HepG2 (cell line): ENCODE results near the gene DPM1. TPM values are rescaled to one million over a fixed set of nuclear protein-coding genes. Genes with fewer than 3 reads are reported as not detected.

Experiments used
- HNRNPH1 ChIP-seq: fragments of 200-400 bp; formaldehyde crosslinking; optimal IDR thresholded peaks from 2 replicates; pipeline ENCODE3; 2017; ENCODE audit warnings: mild to moderate bottlenecking, low read depth, low read length
- KDM4B ChIP-seq: sonication (generic); formaldehyde crosslinking; IDR thresholded peaks from 2 replicates; pipeline ENCODE4 v1.4.0; 2020; ENCODE audit warnings: missing genetic modification reagents
- MIXL1 ChIP-seq: IDR thresholded peaks from 2 replicates; pipeline ENCODE4 v1.6.1; 2016
- MYC ChIP-seq: sonication (generic); formaldehyde crosslinking; IDR thresholded peaks from 2 replicates; pipeline ENCODE4 v1.9.0; 2021; ENCODE audit warnings: missing genetic modification reagents, borderline replicate concordance
- POGZ ChIP-seq: sonication (generic); formaldehyde crosslinking; IDR thresholded peaks from 2 replicates; pipeline ENCODE4 v1.4.0; 2020; ENCODE audit warnings: mild to moderate bottlenecking, missing genetic modification reagents
- POLR2A ChIP-seq, 2 experiments: IDR thresholded peaks; 2 replicates each; pipeline ENCODE4 v1.6.1; 2011; ENCODE audit warnings: low read depth in 2 of 2, low read length in 2 of 2, mild to moderate bottlenecking in 1 of 2, moderate library complexity in 1 of 2; ENCODE audit not compliant: insufficient read depth in 1 of 2
- SATB2 ChIP-seq: sonication (generic); formaldehyde crosslinking; IDR thresholded peaks from 2 replicates; pipeline ENCODE4 v1.5.0; 2020; ENCODE audit warnings: missing genetic modification reagents
- SETDB1 ChIP-seq: sonication (generic); formaldehyde crosslinking; IDR thresholded peaks from 2 replicates; pipeline ENCODE4 v1.5.1; 2020; ENCODE audit warnings: missing genetic modification reagents, mild to moderate bottlenecking, borderline replicate concordance
- SMARCE1 ChIP-seq: fragments of 450-650 bp; IDR thresholded peaks from 2 replicates; pipeline ENCODE4 v1.6.1; 2017; ENCODE audit warnings: borderline replicate concordance
- SNAI1 ChIP-seq: sonication (generic); formaldehyde crosslinking; IDR thresholded peaks from 2 replicates; pipeline ENCODE4 v1.5.0; 2020; ENCODE audit warnings: mild to moderate bottlenecking, missing genetic modification reagents, borderline replicate concordance
- THYN1 ChIP-seq: sonication (generic); formaldehyde crosslinking; IDR thresholded peaks from 2 replicates; pipeline ENCODE4 v1.8.1; 2023; ENCODE audit warnings: low read depth, mild to moderate bottlenecking, moderate library complexity, missing genetic modification reagents, borderline replicate concordance
- XBP1 ChIP-seq: sonication (generic); formaldehyde crosslinking; IDR thresholded peaks from 2 replicates; pipeline ENCODE4 v1.5.0; 2020; ENCODE audit warnings: missing genetic modification reagents
- ZBTB1 ChIP-seq: sonication (generic); formaldehyde crosslinking; IDR thresholded peaks from 2 replicates; pipeline ENCODE4 v1.4.0; 2020; ENCODE audit warnings: missing genetic modification reagents, borderline replicate concordance
- ZKSCAN1 ChIP-seq: fragments of 150-350 bp; IDR thresholded peaks from 2 replicates; pipeline ENCODE4 v1.6.1; 2014; ENCODE audit warnings: low read length
- ZNF282 ChIP-seq: fragments of 450-650 bp; IDR thresholded peaks from 2 replicates; pipeline ENCODE4 v1.6.1; 2018; ENCODE audit not compliant: partially characterized antibody
- ZNF317 ChIP-seq: sonication (generic); formaldehyde crosslinking; IDR thresholded peaks from 2 replicates; pipeline ENCODE4 v1.5.0; 2020; ENCODE audit warnings: mild to moderate bottlenecking, missing genetic modification reagents
- ZNF550 ChIP-seq: sonication (generic); formaldehyde crosslinking; IDR thresholded peaks from 2 replicates; pipeline ENCODE4 v1.4.0; 2020; ENCODE audit warnings: mild to moderate bottlenecking, missing genetic modification reagents, borderline replicate concordance
- polyA plus RNA-seq, 8 experiments: library from polyadenylated mRNA; depleted of rRNA in 3 of 8; stranded (reverse) in 7 of 8; unstranded in 1 of 8; fragments of >200 nt; fragmentation: Illumina TruSeq in 4 of 8; extraction: Trizol in 4 of 8; gene quantifications; 2 replicates each; pipeline versions ENCODE4 v1.2.1 to v1.2.3, GENCODE V29; 2011 to 2016; ENCODE audit warnings: low read depth in 4 of 8, missing spikeins in 1 of 8, mixed read lengths in 1 of 8; ENCODE audit not compliant: insufficient read depth in 1 of 8
- total RNA-seq, 5 experiments: library from RNA; depleted of rRNA; stranded (reverse); fragments of >200 nt; fragmentation: Illumina TruSeq; extraction: Trizol; gene quantifications; 2 replicates each; pipeline ENCODE4 v1.2.3, GENCODE V29; 2016; ENCODE audit warnings: low read depth in 1 of 5
- TF ChIP-seq, protein P1 (sequence below): sonication (generic); formaldehyde crosslinking; IDR thresholded peaks from 2 replicates; pipeline ENCODE4 v1.5.0; 2020; ENCODE audit warnings: missing genetic modification reagents
- TF ChIP-seq, protein P2 (sequence below): sonication (generic); formaldehyde crosslinking; IDR thresholded peaks from 2 replicates; pipeline ENCODE4 v1.8.0; 2022; ENCODE audit warnings: missing genetic modification reagents, low read depth, mild to moderate bottlenecking, borderline replicate concordance
- TF ChIP-seq, protein P3 (sequence below): sonication (generic); formaldehyde crosslinking; IDR thresholded peaks from 2 replicates; pipeline ENCODE4 v1.8.1; 2023; ENCODE audit warnings: missing genetic modification reagents, mild to moderate bottlenecking, borderline replicate concordance
- TF ChIP-seq, protein P4 (sequence below): fragments of 450-650 bp; IDR thresholded peaks from 2 replicates; pipeline ENCODE4 v1.6.1; 2017; ENCODE audit warnings: mild to moderate bottlenecking
- TF ChIP-seq, protein P5 (sequence below): sonication (generic); formaldehyde crosslinking; IDR thresholded peaks from 2 replicates; pipeline ENCODE4 v1.5.1; 2020; ENCODE audit warnings: mild to moderate bottlenecking, missing genetic modification reagents, moderate library complexity
- TF ChIP-seq, protein P6 (sequence below): sonication (generic); formaldehyde crosslinking; IDR thresholded peaks from 2 replicates; pipeline ENCODE4 v1.4.0; 2020; ENCODE audit warnings: mild to moderate bottlenecking, missing genetic modification reagents

DPM1 gene
- total and polyA plus RNA-seq, 2 of the 13 experiments (the other 11 are each of a cell fraction or from before 2014, with no cell fraction given), result 83.2 to 161 TPM

DNA sequence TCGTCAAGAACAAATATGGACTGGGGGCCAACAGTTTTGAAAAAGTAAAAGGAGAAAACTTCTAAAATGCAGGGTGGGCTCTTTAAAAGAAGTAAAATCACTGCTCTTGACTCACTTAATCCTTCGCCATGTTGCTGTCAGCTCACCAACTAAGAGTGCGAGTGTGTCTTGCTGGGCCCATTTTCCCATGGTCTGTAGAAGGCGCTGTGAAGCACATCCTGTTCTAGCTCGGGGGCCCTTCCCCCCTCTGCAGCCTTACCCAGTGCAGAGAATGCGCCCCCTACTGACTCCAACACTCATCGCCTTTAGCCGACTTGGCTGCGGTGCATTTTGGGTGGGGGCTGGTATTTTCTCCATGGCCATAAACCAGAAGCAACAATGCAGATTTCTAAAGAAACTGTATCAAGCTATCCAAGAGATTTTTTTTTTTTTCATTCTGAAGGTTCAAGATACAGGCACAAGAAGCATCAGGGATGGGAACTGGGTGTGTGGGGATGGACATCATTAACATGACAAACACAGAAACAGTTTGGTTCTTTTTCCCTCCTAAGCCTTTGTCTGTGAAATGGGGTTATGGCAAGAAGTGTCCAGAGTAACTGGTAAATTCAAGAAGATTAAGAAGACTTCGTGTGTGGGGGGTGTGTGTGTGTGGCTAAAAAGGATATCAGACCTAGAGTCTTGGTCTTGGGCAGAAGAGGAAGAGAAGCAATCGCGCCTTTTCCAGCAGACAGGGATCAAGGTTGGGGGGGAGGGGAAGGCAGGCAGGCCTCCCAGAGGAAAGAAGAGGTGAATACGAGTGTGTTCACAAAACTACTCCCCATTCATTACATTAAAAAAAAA is 28.8 kb downstream of the DPM1 start (continued):
- no peak for TF ChIP-seq XBP1 (CRISPR knock-in tag)
- peak; percentile 99 for TF ChIP-seq POGZ
- TF ChIP-seq, protein P1, sequence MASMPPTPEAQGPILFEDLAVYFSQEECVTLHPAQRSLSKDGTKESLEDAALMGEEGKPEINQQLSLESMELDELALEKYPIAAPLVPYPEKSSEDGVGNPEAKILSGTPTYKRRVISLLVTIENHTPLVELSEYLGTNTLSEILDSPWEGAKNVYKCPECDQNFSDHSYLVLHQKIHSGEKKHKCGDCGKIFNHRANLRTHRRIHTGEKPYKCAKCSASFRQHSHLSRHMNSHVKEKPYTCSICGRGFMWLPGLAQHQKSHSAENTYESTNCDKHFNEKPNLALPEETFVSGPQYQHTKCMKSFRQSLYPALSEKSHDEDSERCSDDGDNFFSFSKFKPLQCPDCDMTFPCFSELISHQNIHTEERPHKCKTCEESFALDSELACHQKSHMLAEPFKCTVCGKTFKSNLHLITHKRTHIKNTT (CRISPR knock-in tag), result no peak
- TF ChIP-seq SATB2 (CRISPR knock-in tag), result no peak
- peak; percentile 83; the same call in 1 of the 2 replicates for TF ChIP-seq ZNF317 (CRISPR knock-in tag)
- TF ChIP-seq HNRNPH1, result peak; percentile 59
- TF ChIP-seq SETDB1, result no peak
- TF ChIP-seq, protein P2, sequence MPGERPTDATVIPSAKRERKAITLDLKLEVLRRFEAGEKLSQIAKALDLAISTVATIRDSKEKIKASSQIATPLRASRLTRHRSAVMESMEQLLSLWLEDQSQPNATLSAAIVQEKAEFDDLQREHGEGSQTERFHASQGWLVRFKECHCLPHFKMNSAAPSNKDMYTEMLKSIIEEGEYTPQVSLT, result no peak
- no peak for TF ChIP-seq ZNF550 (CRISPR knock-in tag)
- TF ChIP-seq POLR2A (IDR thresholded peaks at IDR 0.05; ENCODE audit: insufficient read depth in 1 of 2, low read depth in 2 of 2, low read length in 2 of 2), result peak in 1 of 2 experiments; percentile 43; a peak in 1 of 4 replicates
- TF ChIP-seq, protein P3, sequence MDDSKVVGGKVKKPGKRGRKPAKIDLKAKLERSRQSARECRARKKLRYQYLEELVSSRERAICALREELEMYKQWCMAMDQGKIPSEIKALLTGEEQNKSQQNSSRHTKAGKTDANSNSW (CRISPR knock-in tag), result no peak
- TF ChIP-seq, protein P4, sequence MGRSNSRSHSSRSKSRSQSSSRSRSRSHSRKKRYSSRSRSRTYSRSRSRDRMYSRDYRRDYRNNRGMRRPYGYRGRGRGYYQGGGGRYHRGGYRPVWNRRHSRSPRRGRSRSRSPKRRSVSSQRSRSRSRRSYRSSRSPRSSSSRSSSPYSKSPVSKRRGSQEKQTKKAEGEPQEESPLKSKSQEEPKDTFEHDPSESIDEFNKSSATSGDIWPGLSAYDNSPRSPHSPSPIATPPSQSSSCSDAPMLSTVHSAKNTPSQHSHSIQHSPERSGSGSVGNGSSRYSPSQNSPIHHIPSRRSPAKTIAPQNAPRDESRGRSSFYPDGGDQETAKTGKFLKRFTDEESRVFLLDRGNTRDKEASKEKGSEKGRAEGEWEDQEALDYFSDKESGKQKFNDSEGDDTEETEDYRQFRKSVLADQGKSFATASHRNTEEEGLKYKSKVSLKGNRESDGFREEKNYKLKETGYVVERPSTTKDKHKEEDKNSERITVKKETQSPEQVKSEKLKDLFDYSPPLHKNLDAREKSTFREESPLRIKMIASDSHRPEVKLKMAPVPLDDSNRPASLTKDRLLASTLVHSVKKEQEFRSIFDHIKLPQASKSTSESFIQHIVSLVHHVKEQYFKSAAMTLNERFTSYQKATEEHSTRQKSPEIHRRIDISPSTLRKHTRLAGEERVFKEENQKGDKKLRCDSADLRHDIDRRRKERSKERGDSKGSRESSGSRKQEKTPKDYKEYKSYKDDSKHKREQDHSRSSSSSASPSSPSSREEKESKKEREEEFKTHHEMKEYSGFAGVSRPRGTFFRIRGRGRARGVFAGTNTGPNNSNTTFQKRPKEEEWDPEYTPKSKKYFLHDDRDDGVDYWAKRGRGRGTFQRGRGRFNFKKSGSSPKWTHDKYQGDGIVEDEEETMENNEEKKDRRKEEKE, result no peak
- TF ChIP-seq ZNF282, result no peak
- TF ChIP-seq ZKSCAN1, result peak; percentile 89
- TF ChIP-seq, protein P5, sequence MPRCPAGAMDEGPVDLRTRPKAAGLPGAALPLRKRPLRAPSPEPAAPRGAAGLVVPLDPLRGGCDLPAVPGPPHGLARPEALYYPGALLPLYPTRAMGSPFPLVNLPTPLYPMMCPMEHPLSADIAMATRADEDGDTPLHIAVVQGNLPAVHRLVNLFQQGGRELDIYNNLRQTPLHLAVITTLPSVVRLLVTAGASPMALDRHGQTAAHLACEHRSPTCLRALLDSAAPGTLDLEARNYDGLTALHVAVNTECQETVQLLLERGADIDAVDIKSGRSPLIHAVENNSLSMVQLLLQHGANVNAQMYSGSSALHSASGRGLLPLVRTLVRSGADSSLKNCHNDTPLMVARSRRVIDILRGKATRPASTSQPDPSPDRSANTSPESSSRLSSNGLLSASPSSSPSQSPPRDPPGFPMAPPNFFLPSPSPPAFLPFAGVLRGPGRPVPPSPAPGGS, result peak; percentile 68
- TF ChIP-seq KDM4B (CRISPR knock-in tag), result peak; percentile 89
- no peak for TF ChIP-seq THYN1 (CRISPR knock-in tag)
- TF ChIP-seq MYC (CRISPR knock-in tag), result peak; percentile 80; the same call in 1 of the 2 replicates
- TF ChIP-seq, protein P6, sequence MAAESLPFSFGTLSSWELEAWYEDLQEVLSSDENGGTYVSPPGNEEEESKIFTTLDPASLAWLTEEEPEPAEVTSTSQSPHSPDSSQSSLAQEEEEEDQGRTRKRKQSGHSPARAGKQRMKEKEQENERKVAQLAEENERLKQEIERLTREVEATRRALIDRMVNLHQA (CRISPR knock-in tag), result no peak
- TF ChIP-seq MIXL1 (CRISPR knock-in tag), result peak; percentile 97
- no peak for TF ChIP-seq ZBTB1 (CRISPR knock-in tag)
- TF ChIP-seq SMARCE1, result no peak
- no peak; the same call in 1 of the 2 replicates for TF ChIP-seq SNAI1 (CRISPR knock-in tag)
